GM21423 (cell line): ENCODE data around the gene HBP1.
A peak's percentile ranks its signal among the peaks of the same experiment; 100 is the strongest.

Experiments
- ATAC-seq: cut with Tn5 transposase; IDR thresholded peaks from one replicate; pipeline ENCODE4 v1.9.1; 2021; ENCODE audit warnings: mild to moderate bottlenecking, moderate library complexity; ENCODE audit not compliant: unreplicated experiment

HBP1 gene

GRCh38 chr7:107179326-107180164 is 10.7 kb downstream of the HBP1 start:
- no peak for ATAC-seq

GRCh38 chr7:107180378-107180777 is 11.6 kb downstream of the HBP1 start:
- no peak for ATAC-seq

- ATAC-seq = no peak
These were observed 12.4 kb downstream of the HBP1 start for GRCh38 chr7:107181172-107181571.

GRCh38 chr7:107185716-107186115 is 16.9 kb downstream of the HBP1 start:
- ATAC-seq = no peak

- no peak for ATAC-seq
These were observed 17.4 kb downstream of the HBP1 start for GRCh38 chr7:107186240-107186639.

GRCh38 chr7:107187774-107188173 is 19.0 kb downstream of the HBP1 start:
- no peak for ATAC-seq

GRCh38 chr7:107190090-107190489 is 21.3 kb downstream of the HBP1 start:
- no peak for ATAC-seq

GRCh38 chr7:107194052-107194451 is 25.2 kb downstream of the HBP1 start:
- no peak for ATAC-seq

- no peak for ATAC-seq
These were observed 28.2 kb downstream of the HBP1 start for GRCh38 chr7:107196834-107197610.

- ATAC-seq = peak; percentile 67
These were observed 33.1 kb downstream of the HBP1 start for GRCh38 chr7:107201795-107202450.

GRCh38 chr7:107203607-107204006 is 34.8 kb downstream of the HBP1 start:
- no peak for ATAC-seq

- no peak for ATAC-seq
These were observed 37.3 kb downstream of the HBP1 start for GRCh38 chr7:107206136-107206535.

GRCh38 chr7:107206706-107207105 is 37.9 kb downstream of the HBP1 start:
- ATAC-seq = no peak

- no peak for ATAC-seq
These were observed 38.7 kb downstream of the HBP1 start for GRCh38 chr7:107207459-107207858.

- no peak for ATAC-seq
These were observed 39.3 kb downstream of the HBP1 start for GRCh38 chr7:107208024-107208521.

GRCh38 chr7:107208563-107208962 is 39.8 kb downstream of the HBP1 start:
- ATAC-seq = no peak

- no peak for ATAC-seq
These were observed 40.8 kb downstream of the HBP1 start for GRCh38 chr7:107209565-107209964.

GRCh38 chr7:107210400-107210799 is 41.6 kb downstream of the HBP1 start:
- no peak for ATAC-seq

- no peak for ATAC-seq
These were observed 43.9 kb downstream of the HBP1 start for GRCh38 chr7:107212725-107213124.

- ATAC-seq = no peak
These were observed 44.5 kb downstream of the HBP1 start for GRCh38 chr7:107213193-107213788.

GRCh38 chr7:107213945-107214344 is 45.1 kb downstream of the HBP1 start:
- no peak for ATAC-seq
